Common myeloid progenitor, CD34-positive (primary cell): ENCODE results near the gene ADRM1.

Experiments used
- CTCF ChIA-PET: fragments of 350-600 bp; sonication (Branson Sonifier 250); formaldehyde crosslinking; loops from one replicate; lab custom pipeline; 2021; ENCODE audit warnings: antibody characterized with exemption; lab: Charles Lee
- POLR2A ChIA-PET: fragments of 350-600 bp; sonication (Branson Sonifier 250); formaldehyde crosslinking; loops from one replicate; lab custom pipeline; 2021; ENCODE audit warnings: antibody characterized with exemption; lab: Charles Lee
- DNase-seq, 3 donors: peaks; one replicate each; pipeline versions ENCODE4 v3.0.0 to v3.0.0-alpha.2; 2013
- H3K27ac ChIP-seq, 2 experiments: 1 replicate in 1 of 2; 2 replicates in 1 of 2; pipeline ENCODE4 v1.7.0; 2013; ENCODE audit warnings: inconsistent platforms in 2 of 2, low read length in 2 of 2, mild to moderate bottlenecking in 2 of 2, low read depth in 1 of 2, moderate library complexity in 1 of 2; ENCODE audit not compliant: severe bottlenecking in 2 of 2, insufficient read depth in 1 of 2, poor library complexity in 1 of 2
- H3K27me3 ChIP-seq, 5 experiments: replicated peaks in 2 of 5; 1 replicate in 3 of 5; 2 replicates in 2 of 5; pipeline versions ENCODE4 v1.6.1 to v1.7.0; 2013; ENCODE audit warnings: low read length in 4 of 5, mild to moderate bottlenecking in 2 of 5, moderate library complexity in 2 of 5, inconsistent platforms in 1 of 5; ENCODE audit not compliant: insufficient read depth in 5 of 5, control insufficient read depth in 4 of 5
- H3K36me3 ChIP-seq, 4 experiments: 1 replicate in 2 of 4; 2 replicates in 2 of 4; pipeline versions ENCODE4 v1.6.1 to v1.7.0; 2013; ENCODE audit warnings: low read length in 3 of 4, control low read depth in 1 of 4, mild to moderate bottlenecking in 1 of 4; ENCODE audit not compliant: control insufficient read depth in 4 of 4, insufficient read depth in 4 of 4
- H3K4me1 ChIP-seq, 4 experiments: 1 replicate in 3 of 4; 2 replicates in 1 of 4; pipeline versions ENCODE4 v1.6.1 to v1.7.1; 2013; ENCODE audit warnings: low read length in 3 of 4, mild to moderate bottlenecking in 3 of 4, control low read depth in 1 of 4, inconsistent platforms in 1 of 4, moderate library complexity in 1 of 4; ENCODE audit not compliant: control insufficient read depth in 4 of 4, insufficient read depth in 4 of 4; ENCODE audit errors: control extremely low read depth in 1 of 4
- H3K4me3 ChIP-seq, 7 experiments: 1 replicate in 4 of 7; 2 replicates in 3 of 7; pipeline versions ENCODE4 v1.5.1 to v1.7.0; 2013; ENCODE audit warnings: mild to moderate bottlenecking in 7 of 7, low read length in 6 of 7, moderate library complexity in 6 of 7, inconsistent platforms in 2 of 7, low read depth in 2 of 7, control low read depth in 1 of 7; ENCODE audit not compliant: insufficient read depth in 4 of 7, control insufficient read depth in 1 of 7; ENCODE audit errors: extremely low read depth in 1 of 7
- H3K9me3 ChIP-seq, 5 experiments: 1 replicate in 4 of 5; 2 replicates in 1 of 5; pipeline versions ENCODE4 v1.6.1 to v1.7.1; 2013; ENCODE audit warnings: low read length in 4 of 5, mild to moderate bottlenecking in 2 of 5, inconsistent platforms in 1 of 5, low read depth in 1 of 5, moderate library complexity in 1 of 5; ENCODE audit not compliant: control insufficient read depth in 4 of 5, insufficient read depth in 2 of 5; ENCODE audit errors: control extremely low read depth in 1 of 5
- WGBS: methylation state at CpG from one replicate; pipeline ENCODE4 v1.1.5; 2013; ENCODE audit not compliant: insufficient coverage; 5-methylcytosine and 5-hydroxymethylcytosine counted together

ADRM1 gene

GRCh38 chr20:62330576-62331317 lies 27.9 kb downstream of the ADRM1 start:
- 94% methylated on average over 27 of the region's 46 CpGs for WGBS
- no peak for DNase-seq
- no peak overlapping the region for H3K27ac ChIP-seq
- ChIA-PET CTCF (no interaction called here), POLR2A (no interaction called here)
- H3K4me1 ChIP-seq: no peaks in the 10 kb centered on the region
- H3K36me3 ChIP-seq: no peaks in the 10 kb centered on the region
- no peak overlapping the region for H3K4me3 ChIP-seq
- H3K9me3 ChIP-seq: no peaks in the 10 kb centered on the region
- H3K27me3 ChIP-seq: no peaks in the 10 kb centered on the region

GRCh38 chr20:62331347-62331746 lies 28.6 kb downstream of the ADRM1 start:
- Histone ChIP-seq H3K4me1 (no peaks in the 10 kb centered on the region), H3K27me3 (no peaks in the 10 kb centered on the region), H3K4me3 (no peak overlapping the region), H3K9me3 (no peaks in the 10 kb centered on the region), H3K27ac (no peak overlapping the region), H3K36me3 (no peaks in the 10 kb centered on the region)
- no peak for DNase-seq
- CTCF ChIA-PET: no interaction called here
- 97% methylated on average over 18 of the region's 19 CpGs for WGBS
- POLR2A ChIA-PET: no interaction called here

GRCh38 chr20:62332421-62332820 lies 29.6 kb downstream of the ADRM1 start:
- H3K27me3 ChIP-seq: no peaks in the 10 kb centered on the region
- H3K36me3 ChIP-seq: no peaks in the 10 kb centered on the region
- H3K27ac ChIP-seq: no peak overlapping the region
- ChIA-PET POLR2A (no interaction called here), CTCF (no interaction called here)
- DNase-seq: no peak
- no peaks in the 10 kb centered on the region for H3K4me1 ChIP-seq
- no peak overlapping the region for H3K4me3 ChIP-seq
- no peaks in the 10 kb centered on the region for H3K9me3 ChIP-seq
- 88% methylated on average over 6 of the region's 16 CpGs for WGBS

- WGBS: 96% methylated on average over 17 of the region's 34 CpGs
- H3K4me1 ChIP-seq: no peaks in the 10 kb centered on the region
- H3K36me3 ChIP-seq: no peaks in the 10 kb centered on the region
- H3K27me3 ChIP-seq: no peaks in the 10 kb centered on the region
- CTCF ChIA-PET: interaction anchor here (0.5 kb wide), 1 partner anchor 12 kb away, joined by 4 read pairs; no protein-coding TSS in a partner anchor
- no peaks in the 10 kb centered on the region for H3K9me3 ChIP-seq
- H3K4me3 ChIP-seq: no peak overlapping the region
- DNase-seq: no peak
- POLR2A ChIA-PET: no interaction called here
- H3K27ac ChIP-seq: no peak overlapping the region
Measured at GRCh38 chr20:62332989-62333819, 30.4 kb downstream of the ADRM1 start.

GRCh38 chr20:62333820-62334595 lies 31.2 kb downstream of the ADRM1 start:
- ChIA-PET CTCF (interaction anchor here (0.5 to 0.6 kb wide), 2 partner anchors 11 to 343 kb away, joined by 3 to 4 read pairs; no protein-coding TSS in a partner anchor), POLR2A (no interaction called here)
- H3K27ac ChIP-seq: no peak overlapping the region
- no peaks in the 10 kb centered on the region for H3K9me3 ChIP-seq
- H3K36me3 ChIP-seq: no peaks in the 10 kb centered on the region
- 92% methylated on average over 28 of the region's 37 CpGs for WGBS
- no peak for DNase-seq
- H3K27me3 ChIP-seq: no peaks in the 10 kb centered on the region
- no peak overlapping the region for H3K4me3 ChIP-seq
- no peaks in the 10 kb centered on the region for H3K4me1 ChIP-seq

GRCh38 chr20:62334881-62335280 lies 32.1 kb downstream of the ADRM1 start:
- H3K36me3 ChIP-seq: no peaks in the 10 kb centered on the region
- POLR2A ChIA-PET: no interaction called here
- no peak for DNase-seq
- H3K27me3 ChIP-seq: no peaks in the 10 kb centered on the region
- CTCF ChIA-PET: interaction anchor here (0.6 kb wide), 1 partner anchor 343 kb away, joined by 3 read pairs; no protein-coding TSS in a partner anchor
- H3K27ac ChIP-seq: no peak overlapping the region
- H3K4me1 ChIP-seq: no peaks in the 10 kb centered on the region
- H3K4me3 ChIP-seq: no peak overlapping the region
- WGBS: 96% methylated on average over 10 of the region's 13 CpGs
- H3K9me3 ChIP-seq: no peaks in the 10 kb centered on the region
